ENCODE data around the gene PCK2. TPM values are rescaled to one million over a fixed set of nuclear protein-coding genes. Genes with fewer than 3 reads are reported as not detected.

Gene PCK2
- polyA plus RNA-seq, 2 of the 4 experiments (the other 2 are of a cell fraction), result 16.9 to 60.2 TPM

DNA sequence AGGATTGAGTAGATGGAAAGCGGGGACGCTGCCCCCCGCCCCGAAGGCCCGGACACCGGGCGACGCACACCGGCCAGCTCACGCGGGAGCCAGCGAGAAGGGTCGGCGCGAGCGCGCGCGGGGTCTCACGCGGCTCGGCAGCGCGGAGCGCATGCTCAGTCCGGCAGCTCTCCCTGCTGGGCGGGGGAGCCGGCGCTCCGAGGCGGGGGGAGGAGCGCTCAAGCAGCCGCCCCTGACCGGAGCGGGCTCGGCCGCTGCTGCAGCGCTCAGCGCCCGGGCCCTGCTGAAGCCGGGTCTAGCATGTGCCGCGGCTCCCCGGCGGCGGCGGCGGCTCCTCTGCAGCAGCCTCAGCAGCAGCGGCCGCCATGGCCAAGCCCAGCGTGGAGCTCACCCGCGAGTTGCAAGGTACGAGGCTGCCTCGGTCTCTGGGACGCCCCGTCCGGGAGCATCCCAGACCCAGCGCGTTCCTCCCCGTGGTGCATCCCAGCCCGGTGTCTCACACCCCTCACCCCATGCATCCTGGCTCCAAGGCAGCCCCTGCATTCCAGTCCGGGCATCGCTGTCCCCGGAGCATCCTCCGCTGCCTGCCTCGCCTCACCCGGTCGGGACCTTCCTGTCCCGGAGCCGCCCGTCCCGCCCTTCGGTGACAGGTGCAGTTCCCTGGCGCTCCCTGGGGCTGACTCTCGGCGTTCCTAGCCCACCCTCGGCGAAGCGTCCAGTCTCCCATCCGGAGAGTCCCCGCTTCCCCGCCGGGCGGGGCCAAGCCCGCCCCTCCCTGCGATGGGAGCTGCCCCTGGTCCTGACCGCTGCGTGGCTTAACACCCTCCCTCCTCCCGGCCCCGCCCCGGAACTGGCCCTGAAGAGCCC lies 42.1 kb upstream of the PCK2 start, which contains the start of gene CARMIL3 (continued):
- TF ChIP-seq, protein P1, sequence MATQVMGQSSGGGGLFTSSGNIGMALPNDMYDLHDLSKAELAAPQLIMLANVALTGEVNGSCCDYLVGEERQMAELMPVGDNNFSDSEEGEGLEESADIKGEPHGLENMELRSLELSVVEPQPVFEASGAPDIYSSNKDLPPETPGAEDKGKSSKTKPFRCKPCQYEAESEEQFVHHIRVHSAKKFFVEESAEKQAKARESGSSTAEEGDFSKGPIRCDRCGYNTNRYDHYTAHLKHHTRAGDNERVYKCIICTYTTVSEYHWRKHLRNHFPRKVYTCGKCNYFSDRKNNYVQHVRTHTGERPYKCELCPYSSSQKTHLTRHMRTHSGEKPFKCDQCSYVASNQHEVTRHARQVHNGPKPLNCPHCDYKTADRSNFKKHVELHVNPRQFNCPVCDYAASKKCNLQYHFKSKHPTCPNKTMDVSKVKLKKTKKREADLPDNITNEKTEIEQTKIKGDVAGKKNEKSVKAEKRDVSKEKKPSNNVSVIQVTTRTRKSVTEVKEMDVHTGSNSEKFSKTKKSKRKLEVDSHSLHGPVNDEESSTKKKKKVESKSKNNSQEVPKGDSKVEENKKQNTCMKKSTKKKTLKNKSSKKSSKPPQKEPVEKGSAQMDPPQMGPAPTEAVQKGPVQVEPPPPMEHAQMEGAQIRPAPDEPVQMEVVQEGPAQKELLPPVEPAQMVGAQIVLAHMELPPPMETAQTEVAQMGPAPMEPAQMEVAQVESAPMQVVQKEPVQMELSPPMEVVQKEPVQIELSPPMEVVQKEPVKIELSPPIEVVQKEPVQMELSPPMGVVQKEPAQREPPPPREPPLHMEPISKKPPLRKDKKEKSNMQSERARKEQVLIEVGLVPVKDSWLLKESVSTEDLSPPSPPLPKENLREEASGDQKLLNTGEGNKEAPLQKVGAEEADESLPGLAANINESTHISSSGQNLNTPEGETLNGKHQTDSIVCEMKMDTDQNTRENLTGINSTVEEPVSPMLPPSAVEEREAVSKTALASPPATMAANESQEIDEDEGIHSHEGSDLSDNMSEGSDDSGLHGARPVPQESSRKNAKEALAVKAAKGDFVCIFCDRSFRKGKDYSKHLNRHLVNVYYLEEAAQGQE (IDR thresholded peaks at IDR 0.05), result peak; percentile 92
- TF ChIP-seq GATA3 (IDR thresholded peaks at IDR 0.05; ENCODE audit: borderline replicate concordance) (no peak), EHMT2 (IDR thresholded peaks at IDR 0.05; ENCODE audit: low read depth) (no peak), POLR2AphosphoS2 (conservative IDR thresholded peaks at IDR 0.05; ENCODE audit: low read length) (no peak), HDAC2 (IDR thresholded peaks at IDR 0.05) (no peak), RARB (CRISPR knock-in tag; IDR thresholded peaks at IDR 0.05) (no peak), CEBPB (IDR thresholded peaks at IDR 0.05) (no peak), FOSB (CRISPR knock-in tag; IDR thresholded peaks at IDR 0.05) (no peak), RFX5 (IDR thresholded peaks at IDR 0.05) (no peak), TP53 (CRISPR knock-in tag; IDR thresholded peaks at IDR 0.05) (no peak), BHLHE40 (IDR thresholded peaks at IDR 0.05; ENCODE audit: low read depth, low read length) (no peak), KDM1A (IDR thresholded peaks at IDR 0.05; ENCODE audit: low read depth) (peak; percentile 53; the same call in 1 of the 2 replicates)
- TF ChIP-seq, protein P2, sequence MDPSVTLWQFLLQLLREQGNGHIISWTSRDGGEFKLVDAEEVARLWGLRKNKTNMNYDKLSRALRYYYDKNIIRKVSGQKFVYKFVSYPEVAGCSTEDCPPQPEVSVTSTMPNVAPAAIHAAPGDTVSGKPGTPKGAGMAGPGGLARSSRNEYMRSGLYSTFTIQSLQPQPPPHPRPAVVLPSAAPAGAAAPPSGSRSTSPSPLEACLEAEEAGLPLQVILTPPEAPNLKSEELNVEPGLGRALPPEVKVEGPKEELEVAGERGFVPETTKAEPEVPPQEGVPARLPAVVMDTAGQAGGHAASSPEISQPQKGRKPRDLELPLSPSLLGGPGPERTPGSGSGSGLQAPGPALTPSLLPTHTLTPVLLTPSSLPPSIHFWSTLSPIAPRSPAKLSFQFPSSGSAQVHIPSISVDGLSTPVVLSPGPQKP (IDR thresholded peaks at IDR 0.05; ENCODE audit: low read depth, low read length), result no peak

DNA sequence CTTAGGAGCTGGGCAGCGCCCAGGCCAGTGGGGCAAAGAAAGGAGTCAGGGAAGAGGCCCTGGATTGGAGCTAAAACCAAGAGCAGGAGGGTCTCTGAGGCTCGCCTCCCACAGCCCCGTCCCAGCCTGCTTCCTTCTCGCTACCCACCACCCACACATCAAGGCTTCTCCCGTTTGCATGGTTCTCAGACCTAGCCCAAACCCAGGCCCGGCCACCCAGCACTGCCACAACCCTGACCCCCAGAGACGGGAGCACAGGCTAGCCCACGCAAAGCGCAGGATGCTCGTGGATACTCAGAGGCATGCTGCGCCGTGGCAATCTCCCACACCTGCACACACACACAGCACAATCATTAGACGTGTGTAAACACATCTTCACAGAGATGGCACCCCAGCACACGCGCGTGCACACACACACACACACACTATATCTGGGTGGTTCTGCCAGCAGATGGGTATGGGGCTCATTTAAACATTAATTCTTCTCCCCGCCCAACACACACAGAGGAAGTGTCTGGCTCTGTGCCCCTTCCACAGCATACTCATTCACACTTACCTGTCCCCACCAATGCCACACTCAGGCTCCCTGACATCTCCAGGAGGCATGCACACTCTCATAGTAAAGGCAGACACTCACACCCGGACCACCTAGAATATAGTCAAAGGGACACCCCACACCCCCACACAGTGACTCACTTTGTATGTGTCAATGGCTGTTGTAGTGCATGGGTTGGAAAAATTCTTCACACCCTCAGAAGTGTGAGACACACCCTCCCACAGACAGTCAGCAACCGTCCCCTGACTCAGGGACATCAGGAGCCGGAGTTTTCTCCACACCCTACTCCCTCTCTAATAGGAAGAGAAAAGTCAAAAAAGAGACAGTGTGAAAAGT lies 41.2 kb upstream of the PCK2 start:
- POLR2A ChIA-PET, result interaction anchor here (1.1 to 1.9 kb wide), 3 partner anchors 41 to 93 kb away, joined by 3 to 13 read pairs (median 10); partner anchors contain the start of genes DCAF11, NRL, PCK2 and PSME2
- ATAC-seq (no peak), DNase-seq (ENCODE audit: low read depth in 1 of 2, low spot score in 1 of 2) (no peak), FAIRE-seq (no peak)
- WGBS (ENCODE audit: missing lambda C conversion rate), result 62% methylated on average over 20 of the region's 20 CpGs
- Histone ChIP-seq H3K4me3 (peak overlapping the region; percentile 75), H3K4me1 (peaks cover 10% of the 10 kb centered on the region; the same call in 2 of the 3 replicates), H3K27ac (peak overlapping the region in 1 of 2 experiments; percentile 88; a peak in 2 of 6 replicates), H3K4me2 (peak overlapping the region; percentile 91), H3K9me3 (no peaks in the 10 kb centered on the region)
- no peak for TF ChIP-seq RCOR1 (IDR thresholded peaks at IDR 0.05; ENCODE audit: low read depth, low read length)
- TF ChIP-seq, protein P1 (IDR thresholded peaks at IDR 0.05), result peak; percentile 62; the same call in 1 of the 2 replicates
- CTCF ChIA-PET, result interaction anchor here (0.6 to 15.8 kb wide), 15 partner anchors 9 to 244 kb away, joined by 3 to 405 read pairs (median 5); partner anchors contain the start of genes IRF9 and PCK2

All from A549 (cell line).